ENCODE data around the gene COL12A1. TPM values are rescaled to one million over a fixed set of nuclear protein-coding genes. Genes with fewer than 3 reads are reported as not detected.

COL12A1 gene
- total and polyA plus RNA-seq, 3 experiments from 2014 or later = not detected

GRCh38 chr6:75203721-75204120 lies 2.1 kb downstream of the COL12A1 start:
- H3K27ac ChIP-seq (ENCODE audit: low read depth, low read length) = no peak overlapping the region
- peak overlapping the region in 2 of 7 donors; percentile 47 to 87 for H3K4me3 Mint-ChIP-seq
- H3K4me1 Mint-ChIP-seq = peaks cover 53 to 62% (median 53%) of the 10 kb centered on the region in 3 donors
- H3K36me3 ChIP-seq (ENCODE audit: insufficient read depth, low read length) = no peaks in the 10 kb centered on the region
- H3K9me3 Mint-ChIP-seq = no peaks in the 10 kb centered on the region
- no peak overlapping the region for H3K27ac Mint-ChIP-seq
- DNase-seq = no peak
- H3K4me3 ChIP-seq (ENCODE audit: low read length) = no peak overlapping the region
- ChIA-PET CTCF (interaction anchor here (0.8 to 1.5 kb wide), 2 partner anchors 1346 to 1467 kb away, joined by 3 read pairs; no protein-coding TSS in a partner anchor), POLR2A (no interaction called here)
- H3K9me3 ChIP-seq (ENCODE audit: low read length) = no peaks in the 10 kb centered on the region
- no peaks in the 10 kb centered on the region for H3K36me3 Mint-ChIP-seq
- H3K4me1 ChIP-seq (ENCODE audit: insufficient read depth, low read length) = peaks cover 43% of the 10 kb centered on the region
- peaks cover 54 to 87% of the 10 kb centered on the region in 2 donors for H3K27me3 Mint-ChIP-seq
- peaks cover 47% of the 10 kb centered on the region for H3K27me3 ChIP-seq (ENCODE audit: insufficient read depth, low read length, poor library complexity, severe bottlenecking)

GRCh38 chr6:75202676-75203131 lies 3.1 kb downstream of the COL12A1 start:
- ChIA-PET CTCF (interaction anchor here (0.8 to 1.5 kb wide), 4 partner anchors 8 to 1469 kb away, joined by 3 to 5 read pairs (median 4); no protein-coding TSS in a partner anchor), POLR2A (no interaction called here)
- no peak for DNase-seq
- no peaks in the 10 kb centered on the region for H3K36me3 Mint-ChIP-seq
- peaks cover 42 to 52% (median 44%) of the 10 kb centered on the region in 3 donors for H3K4me1 Mint-ChIP-seq
- no peak overlapping the region for H3K27ac ChIP-seq (ENCODE audit: low read depth, low read length)
- H3K4me3 ChIP-seq (ENCODE audit: low read length) = no peak overlapping the region
- H3K4me1 ChIP-seq (ENCODE audit: insufficient read depth, low read length) = peaks cover 33% of the 10 kb centered on the region
- no peaks in the 10 kb centered on the region for H3K9me3 Mint-ChIP-seq
- peak overlapping the region in 3 of 7 donors; percentile 6 to 50 (median 46) for H3K4me3 Mint-ChIP-seq
- peaks cover 46 to 83% of the 10 kb centered on the region in 2 donors for H3K27me3 Mint-ChIP-seq
- no peaks in the 10 kb centered on the region for H3K9me3 ChIP-seq (ENCODE audit: low read length)
- H3K36me3 ChIP-seq (ENCODE audit: insufficient read depth, low read length) = no peaks in the 10 kb centered on the region
- peaks cover 41% of the 10 kb centered on the region for H3K27me3 ChIP-seq (ENCODE audit: insufficient read depth, low read length, poor library complexity, severe bottlenecking)
- H3K27ac Mint-ChIP-seq = peak overlapping the region in 1 of 8 donors; percentile 43

GRCh38 chr6:75201901-75202672 lies 3.8 kb downstream of the COL12A1 start:
- Histone ChIP-seq H3K4me1 (ENCODE audit: insufficient read depth, low read length) (peaks cover 27% of the 10 kb centered on the region), H3K27me3 (ENCODE audit: insufficient read depth, low read length, poor library complexity, severe bottlenecking) (peaks cover 36% of the 10 kb centered on the region), H3K27ac (ENCODE audit: low read depth, low read length) (no peak overlapping the region), H3K4me3 (ENCODE audit: low read length) (no peak overlapping the region), H3K36me3 (ENCODE audit: insufficient read depth, low read length) (no peaks in the 10 kb centered on the region), H3K9me3 (ENCODE audit: low read length) (no peaks in the 10 kb centered on the region)
- Mint-ChIP-seq H3K9me3 (no peaks in the 10 kb centered on the region), H3K36me3 (no peaks in the 10 kb centered on the region), H3K27me3 (peaks cover 40 to 82% of the 10 kb centered on the region in 2 donors), H3K4me1 (peaks cover 36 to 46% (median 38%) of the 10 kb centered on the region in 3 donors), H3K27ac (peak overlapping the region in 1 of 8 donors; percentile 43), H3K4me3 (peak overlapping the region in 5 of 7 donors; percentile 22 to 50 (median 44))
- ChIA-PET POLR2A (no interaction called here), CTCF (interaction anchor here (1.2 kb wide), 2 partner anchors 8 to 1469 kb away, joined by 4 to 5 read pairs; no protein-coding TSS in a partner anchor)
- no peak for DNase-seq

GRCh38 chr6:75201021-75201420 lies 4.8 kb downstream of the COL12A1 start:
- CTCF ChIA-PET = interaction anchor here (0.7 to 1.3 kb wide), 2 partner anchors 9 to 11 kb away, joined by 3 to 4 read pairs; no protein-coding TSS in a partner anchor

GRCh38 chr6:75199889-75200288 lies 6.0 kb downstream of the COL12A1 start:
- no peaks in the 10 kb centered on the region for H3K9me3 ChIP-seq (ENCODE audit: low read length)
- POLR2A ChIA-PET = no interaction called here
- peaks cover 20% of the 10 kb centered on the region for H3K27me3 ChIP-seq (ENCODE audit: insufficient read depth, low read length, poor library complexity, severe bottlenecking)
- no peak overlapping the region for H3K27ac Mint-ChIP-seq
- peaks cover 7% of the 10 kb centered on the region for H3K4me1 ChIP-seq (ENCODE audit: insufficient read depth, low read length)
- no peaks in the 10 kb centered on the region for H3K36me3 ChIP-seq (ENCODE audit: insufficient read depth, low read length)
- H3K9me3 Mint-ChIP-seq = no peaks in the 10 kb centered on the region
- H3K4me3 ChIP-seq (ENCODE audit: low read length) = no peak overlapping the region
- CTCF ChIA-PET = interaction anchor here (1.3 to 2.5 kb wide), 2 partner anchors 9 to 12 kb away, joined by 4 to 8 read pairs; no protein-coding TSS in a partner anchor
- no peaks in the 10 kb centered on the region for H3K36me3 Mint-ChIP-seq
- no peak overlapping the region for H3K4me3 Mint-ChIP-seq
- H3K27ac ChIP-seq (ENCODE audit: low read depth, low read length) = no peak overlapping the region
- H3K27me3 Mint-ChIP-seq = peaks cover 25 to 71% of the 10 kb centered on the region in 2 donors
- H3K4me1 Mint-ChIP-seq = peaks cover 14 to 24% (median 18%) of the 10 kb centered on the region in 3 donors
- no peak for DNase-seq

More at GRCh38 chr6:75201021-75201420, 4.8 kb downstream of the COL12A1 start:
- POLR2A ChIA-PET = no interaction called here
- Histone ChIP-seq H3K4me1 (ENCODE audit: insufficient read depth, low read length) (peaks cover 16% of the 10 kb centered on the region), H3K9me3 (ENCODE audit: low read length) (no peaks in the 10 kb centered on the region), H3K4me3 (ENCODE audit: low read length) (no peak overlapping the region), H3K27me3 (ENCODE audit: insufficient read depth, low read length, poor library complexity, severe bottlenecking) (peaks cover 31% of the 10 kb centered on the region), H3K36me3 (ENCODE audit: insufficient read depth, low read length) (no peaks in the 10 kb centered on the region), H3K27ac (ENCODE audit: low read depth, low read length) (no peak overlapping the region)
- H3K27me3 Mint-ChIP-seq = peaks cover 29 to 78% of the 10 kb centered on the region in 2 donors
- no peaks in the 10 kb centered on the region for H3K36me3 Mint-ChIP-seq
- peaks cover 26 to 35% (median 30%) of the 10 kb centered on the region in 3 donors for H3K4me1 Mint-ChIP-seq
- H3K4me3 Mint-ChIP-seq = no peak overlapping the region
- no peak for DNase-seq
- no peak overlapping the region for H3K27ac Mint-ChIP-seq
- no peaks in the 10 kb centered on the region for H3K9me3 Mint-ChIP-seq

GRCh38 chr6:75196081-75196687 lies 9.7 kb downstream of the COL12A1 start:
- ChIA-PET POLR2A (no interaction called here), CTCF (no interaction called here)
- H3K27ac Mint-ChIP-seq = no peak overlapping the region
- H3K4me3 Mint-ChIP-seq = no peak overlapping the region
- H3K36me3 Mint-ChIP-seq = no peaks in the 10 kb centered on the region
- H3K27me3 ChIP-seq (ENCODE audit: insufficient read depth, low read length, poor library complexity, severe bottlenecking) = peaks cover 3% of the 10 kb centered on the region
- H3K27ac ChIP-seq (ENCODE audit: low read depth, low read length) = no peak overlapping the region
- no peaks in the 10 kb centered on the region for H3K9me3 ChIP-seq (ENCODE audit: low read length)
- no peak for DNase-seq
- no peaks in the 10 kb centered on the region for H3K4me1 ChIP-seq (ENCODE audit: insufficient read depth, low read length)
- H3K27me3 Mint-ChIP-seq = peaks cover 13 to 38% of the 10 kb centered on the region in 2 donors
- no peaks in the 10 kb centered on the region for H3K36me3 ChIP-seq (ENCODE audit: insufficient read depth, low read length)
- no peak overlapping the region for H3K4me3 ChIP-seq (ENCODE audit: low read length)
- H3K4me1 Mint-ChIP-seq = no peaks in the 10 kb centered on the region
- no peaks in the 10 kb centered on the region for H3K9me3 Mint-ChIP-seq

GRCh38 chr6:75188221-75188925 lies 17.5 kb downstream of the COL12A1 start:
- H3K36me3 ChIP-seq (ENCODE audit: insufficient read depth, low read length) = no peaks in the 10 kb centered on the region
- H3K4me3 ChIP-seq (ENCODE audit: low read length) = no peak overlapping the region
- no peaks in the 10 kb centered on the region for H3K4me1 Mint-ChIP-seq
- ChIA-PET CTCF (no interaction called here), POLR2A (no interaction called here)
- no peaks in the 10 kb centered on the region for H3K27me3 ChIP-seq (ENCODE audit: insufficient read depth, low read length, poor library complexity, severe bottlenecking)
- no peak for DNase-seq
- no peaks in the 10 kb centered on the region for H3K9me3 ChIP-seq (ENCODE audit: low read length)
- H3K27ac ChIP-seq (ENCODE audit: low read depth, low read length) = no peak overlapping the region
- H3K27me3 Mint-ChIP-seq = peaks cover 0 to 19% of the 10 kb centered on the region in 2 donors
- H3K9me3 Mint-ChIP-seq = peaks cover 0 to 8% (median 4%) of the 10 kb centered on the region in 5 donors
- H3K27ac Mint-ChIP-seq = no peak overlapping the region
- H3K4me1 ChIP-seq (ENCODE audit: insufficient read depth, low read length) = no peaks in the 10 kb centered on the region
- no peaks in the 10 kb centered on the region for H3K36me3 Mint-ChIP-seq
- H3K4me3 Mint-ChIP-seq = no peak overlapping the region
